Retinal pigment epithelial cell (primary cell): ENCODE measurements around the gene ROR2.

Source experiments
- DNase-seq: peaks from one replicate; pipeline ENCODE4 v3.0.0-alpha.2; 2010; ENCODE audit warnings: low read depth
- H3K4me3 ChIP-seq: 2 replicates; pipeline ENCODE4 v1.5.1; 2011; ENCODE audit warnings: mild to moderate bottlenecking, low read length, control low read depth, moderate library complexity
- TF ChIP-seq, protein P1 (sequence below): conservative IDR thresholded peaks from 2 replicates; pipeline ENCODE4 v1.5.1; 2011; ENCODE audit warnings: low read depth, low read length, control low read depth, inconsistent platforms

Gene ROR2

DNA sequence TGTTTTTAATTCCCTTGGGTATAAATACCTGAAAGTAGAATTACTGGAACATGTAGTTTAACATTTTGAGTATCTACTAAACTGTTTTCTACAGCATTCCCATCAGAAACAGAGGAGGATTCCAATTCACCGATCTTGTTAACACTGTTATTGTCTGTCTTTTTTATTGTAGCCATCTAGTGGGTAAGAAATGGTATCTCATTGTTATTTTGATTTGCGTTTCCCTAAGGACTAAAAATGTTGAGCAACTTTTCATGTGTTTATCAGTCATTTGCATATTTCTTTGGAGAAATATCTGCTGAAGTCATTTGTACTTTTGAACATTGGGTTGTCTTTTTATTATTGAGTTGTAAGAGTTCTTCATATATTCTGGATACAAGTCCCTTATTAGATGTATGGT lies 391.1 kb downstream of the ROR2 start:
- TF ChIP-seq, protein P1, sequence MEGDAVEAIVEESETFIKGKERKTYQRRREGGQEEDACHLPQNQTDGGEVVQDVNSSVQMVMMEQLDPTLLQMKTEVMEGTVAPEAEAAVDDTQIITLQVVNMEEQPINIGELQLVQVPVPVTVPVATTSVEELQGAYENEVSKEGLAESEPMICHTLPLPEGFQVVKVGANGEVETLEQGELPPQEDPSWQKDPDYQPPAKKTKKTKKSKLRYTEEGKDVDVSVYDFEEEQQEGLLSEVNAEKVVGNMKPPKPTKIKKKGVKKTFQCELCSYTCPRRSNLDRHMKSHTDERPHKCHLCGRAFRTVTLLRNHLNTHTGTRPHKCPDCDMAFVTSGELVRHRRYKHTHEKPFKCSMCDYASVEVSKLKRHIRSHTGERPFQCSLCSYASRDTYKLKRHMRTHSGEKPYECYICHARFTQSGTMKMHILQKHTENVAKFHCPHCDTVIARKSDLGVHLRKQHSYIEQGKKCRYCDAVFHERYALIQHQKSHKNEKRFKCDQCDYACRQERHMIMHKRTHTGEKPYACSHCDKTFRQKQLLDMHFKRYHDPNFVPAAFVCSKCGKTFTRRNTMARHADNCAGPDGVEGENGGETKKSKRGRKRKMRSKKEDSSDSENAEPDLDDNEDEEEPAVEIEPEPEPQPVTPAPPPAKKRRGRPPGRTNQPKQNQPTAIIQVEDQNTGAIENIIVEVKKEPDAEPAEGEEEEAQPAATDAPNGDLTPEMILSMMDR: no peak
- H3K4me3 ChIP-seq: no peak overlapping the region
- no peak for DNase-seq

DNA sequence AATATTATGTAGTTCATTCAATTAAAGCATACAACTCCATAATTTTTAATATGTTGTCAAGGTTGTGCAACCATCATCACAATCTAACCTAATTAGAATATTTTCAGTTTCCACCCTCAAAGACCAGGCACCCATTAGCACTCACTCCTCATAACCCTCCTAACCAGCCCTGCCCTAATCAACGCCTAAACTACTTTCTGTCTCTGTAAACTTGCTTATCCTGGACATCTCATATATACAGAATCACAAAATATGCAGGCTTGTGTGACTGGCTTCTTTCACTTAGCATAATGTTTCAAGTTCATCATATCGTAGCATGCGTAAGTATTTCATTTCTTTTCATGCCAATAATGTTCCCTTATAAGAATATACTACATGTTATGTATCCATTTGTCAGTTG lies 391.6 kb downstream of the ROR2 start:
- H3K4me3 ChIP-seq: no peak overlapping the region
- no peak for DNase-seq
- TF ChIP-seq, protein P1: no peak

DNA sequence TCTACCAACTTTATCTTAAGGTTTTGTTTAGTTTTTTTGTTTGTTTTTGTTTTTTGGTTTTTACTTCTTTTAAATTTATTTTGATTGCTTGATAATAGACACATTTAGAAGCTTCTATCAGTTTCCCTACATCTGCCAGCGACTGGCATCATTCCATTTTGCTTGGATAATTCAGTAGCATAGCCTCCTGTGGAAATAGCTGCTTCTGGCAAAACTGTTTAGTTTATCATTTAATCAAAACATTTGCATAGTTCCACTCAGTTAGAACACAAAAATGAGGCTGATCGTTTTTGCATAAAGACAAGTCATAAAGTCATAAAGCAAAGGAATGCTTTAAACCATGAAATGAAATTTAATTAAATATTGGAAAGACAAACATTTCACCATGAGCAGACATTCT lies 392.7 kb downstream of the ROR2 start:
- TF ChIP-seq, protein P1: no peak
- DNase-seq: no peak
- H3K4me3 ChIP-seq: no peak overlapping the region

DNA sequence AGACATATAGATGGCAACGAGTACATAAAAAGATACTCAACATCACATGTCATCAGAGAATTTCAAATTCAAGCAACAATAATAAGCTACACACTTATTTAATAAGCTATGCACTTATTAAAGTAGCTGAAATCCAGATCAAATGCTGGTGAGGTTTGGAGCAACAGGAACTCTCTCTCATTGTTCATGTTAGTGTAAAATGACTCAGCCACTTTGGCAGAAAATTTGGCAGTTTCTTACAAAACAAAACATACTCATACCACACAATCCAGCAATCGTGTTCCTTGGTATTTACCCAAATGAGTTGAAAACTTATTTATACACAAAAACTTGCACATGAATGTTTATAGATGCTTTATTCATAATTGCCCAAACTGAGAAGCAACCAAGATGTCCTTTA lies 394.9 kb downstream of the ROR2 start:
- no peak overlapping the region for H3K4me3 ChIP-seq
- no peak for DNase-seq
- TF ChIP-seq, protein P1: no peak

DNA sequence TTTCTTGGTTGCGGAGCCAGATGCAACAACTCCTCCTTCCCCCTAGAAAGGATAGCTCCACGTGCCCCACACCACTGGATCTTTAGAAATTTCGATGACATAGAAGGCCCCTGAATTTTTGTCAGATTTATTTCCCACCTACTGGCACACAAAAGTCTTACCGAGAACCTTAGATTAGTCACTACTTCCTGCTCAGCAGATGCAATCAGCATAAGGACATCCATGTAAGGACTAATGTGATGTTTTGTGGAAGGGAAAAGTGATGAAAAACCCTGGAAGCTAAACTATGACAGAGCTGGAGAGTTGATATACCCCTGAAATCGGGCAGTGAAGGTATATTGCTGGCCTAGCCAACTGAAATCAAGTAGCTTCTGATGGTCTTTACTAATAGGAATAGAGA lies 400.9 kb downstream of the ROR2 start:
- no peak for DNase-seq
- H3K4me3 ChIP-seq: no peak overlapping the region
- TF ChIP-seq, protein P1: no peak

DNA sequence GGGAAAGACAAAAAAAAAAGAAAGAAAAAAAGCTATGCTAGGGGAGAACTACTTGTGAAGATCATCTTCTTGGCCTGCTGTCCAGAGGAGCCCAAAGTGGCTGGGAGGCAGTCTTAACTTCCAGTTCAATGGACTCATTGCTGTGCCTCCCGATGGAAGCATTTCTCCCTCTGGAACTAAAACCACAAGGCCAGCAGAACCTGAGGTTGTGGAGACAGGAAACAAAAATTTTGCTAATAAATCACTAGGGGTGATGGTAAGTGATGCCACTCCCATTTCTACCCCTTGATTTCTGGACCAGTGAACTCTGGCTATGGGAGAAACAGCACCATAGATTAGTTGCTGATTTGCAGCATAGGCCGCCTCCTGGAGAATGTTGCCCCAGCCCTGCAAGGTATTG lies 402.9 kb downstream of the ROR2 start:
- H3K4me3 ChIP-seq: no peak overlapping the region
- TF ChIP-seq, protein P1: no peak
- DNase-seq: no peak

DNA sequence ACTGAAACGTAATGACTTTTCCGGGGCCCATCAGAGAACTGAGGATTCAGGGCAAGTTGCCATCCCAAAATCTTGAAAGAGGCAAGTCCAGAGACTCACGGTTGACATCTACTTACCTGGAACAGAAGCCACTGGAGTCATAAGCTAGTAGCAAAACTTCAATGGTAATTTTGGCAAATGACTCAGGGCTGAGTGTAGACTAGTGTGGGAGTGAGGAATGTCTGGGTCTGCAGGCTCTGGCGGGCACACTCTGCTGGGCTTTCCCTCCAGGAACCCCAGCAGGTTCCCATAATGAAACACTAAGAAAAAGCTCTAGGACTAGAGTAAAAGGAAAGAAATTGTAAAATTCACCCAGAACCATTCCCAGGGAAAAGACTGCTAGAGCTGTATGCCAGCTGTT lies 403.5 kb downstream of the ROR2 start:
- DNase-seq: no peak
- H3K4me3 ChIP-seq: no peak overlapping the region
- TF ChIP-seq, protein P1: no peak
